ENCODE results near the gene PCP2.

PCP2 gene

GRCh38 chr19:7596211-7596937, 37.1 kb downstream of the PCP2 start:
- DNase-seq, result no peak

- no peak for DNase-seq
These were observed 37.9 kb downstream of the PCP2 start, which contains the start of gene CAMSAP3 for GRCh38 chr19:7595466-7596133. CAMSAP3 (plus strand) TSS chr19:7595863; CDS start chr19:7596003, 140 bp downstream.

DNA sequence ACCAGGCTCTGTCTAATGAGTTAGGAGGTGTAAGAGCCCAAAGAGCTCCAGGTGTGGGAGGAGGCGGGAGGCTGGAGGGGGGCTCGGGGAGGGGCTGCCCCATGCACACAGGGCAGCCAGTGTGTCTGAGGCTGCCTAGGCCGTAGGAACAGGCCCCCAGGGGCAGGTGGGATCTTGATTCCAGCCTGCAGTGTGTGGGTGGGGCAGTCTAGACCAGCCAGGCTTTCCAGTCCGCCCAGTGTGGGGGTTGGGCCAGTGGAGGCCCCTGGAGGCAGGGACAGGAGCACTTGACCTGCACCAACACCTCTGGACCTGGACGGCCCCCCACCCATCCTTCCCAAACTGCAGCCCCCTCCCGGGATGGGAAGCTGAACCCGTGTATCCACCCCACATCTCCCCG, 43.3 kb downstream of the PCP2 start:
- DNase-seq, result no peak

- DNase-seq, result no peak
These were observed 43.7 kb downstream of the PCP2 start for GRCh38 chr19:7589822-7590221.

DNA sequence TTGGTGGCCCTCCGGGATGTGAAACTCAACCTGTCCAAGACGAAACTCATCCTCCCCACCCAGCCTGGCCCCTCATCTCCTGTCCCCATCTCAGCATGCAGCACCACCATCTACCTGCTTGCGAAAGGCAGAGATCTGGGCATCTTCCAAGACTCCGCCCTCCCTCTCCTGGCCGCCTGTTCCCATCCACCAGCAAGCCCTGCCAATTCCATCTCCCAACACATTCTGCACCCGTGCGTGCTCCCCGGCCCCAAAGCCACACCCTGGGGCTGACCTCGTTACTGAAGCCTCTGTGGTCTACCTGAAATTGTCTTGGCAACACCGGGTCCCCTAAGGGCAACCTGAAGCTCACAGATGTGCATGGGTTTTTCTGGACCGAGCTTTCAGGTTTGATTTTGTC, 51.1 kb downstream of the PCP2 start:
- no peak for DNase-seq

All from Kasumi-1 (cell line).